Body of pancreas (tissue), 4 donors: ENCODE measurements around the gene TMBIM4.

Experiments
- CTCF ChIP-seq, 7 experiments: fragments of 450-650 bp in 4 of 7; fragments of 200-600 bp in 3 of 7; sonication (generic) in 3 of 7; IDR thresholded peaks; one replicate each; pipeline ENCODE4 v1.5.1; 2016 to 2019; ENCODE audit warnings: antibody characterized with exemption in 7 of 7
- POLR2A ChIP-seq, 3 donors: fragments of 450-650 bp; IDR thresholded peaks; one replicate each; pipeline ENCODE4 v1.6.1; 2016; ENCODE audit warnings: antibody characterized with exemption in 3 of 3, mild to moderate bottlenecking in 2 of 3

- TF ChIP-seq CTCF (IDR thresholded peaks at IDR 0.05), result no peak
- no peak for TF ChIP-seq POLR2A (IDR thresholded peaks at IDR 0.05)
These were observed 29.1 kb downstream of the TMBIM4 start for GRCh38 chr12:66140731-66141130.
